ENCODE data around the gene SLC6A19.

The SLC6A19 gene

DNA sequence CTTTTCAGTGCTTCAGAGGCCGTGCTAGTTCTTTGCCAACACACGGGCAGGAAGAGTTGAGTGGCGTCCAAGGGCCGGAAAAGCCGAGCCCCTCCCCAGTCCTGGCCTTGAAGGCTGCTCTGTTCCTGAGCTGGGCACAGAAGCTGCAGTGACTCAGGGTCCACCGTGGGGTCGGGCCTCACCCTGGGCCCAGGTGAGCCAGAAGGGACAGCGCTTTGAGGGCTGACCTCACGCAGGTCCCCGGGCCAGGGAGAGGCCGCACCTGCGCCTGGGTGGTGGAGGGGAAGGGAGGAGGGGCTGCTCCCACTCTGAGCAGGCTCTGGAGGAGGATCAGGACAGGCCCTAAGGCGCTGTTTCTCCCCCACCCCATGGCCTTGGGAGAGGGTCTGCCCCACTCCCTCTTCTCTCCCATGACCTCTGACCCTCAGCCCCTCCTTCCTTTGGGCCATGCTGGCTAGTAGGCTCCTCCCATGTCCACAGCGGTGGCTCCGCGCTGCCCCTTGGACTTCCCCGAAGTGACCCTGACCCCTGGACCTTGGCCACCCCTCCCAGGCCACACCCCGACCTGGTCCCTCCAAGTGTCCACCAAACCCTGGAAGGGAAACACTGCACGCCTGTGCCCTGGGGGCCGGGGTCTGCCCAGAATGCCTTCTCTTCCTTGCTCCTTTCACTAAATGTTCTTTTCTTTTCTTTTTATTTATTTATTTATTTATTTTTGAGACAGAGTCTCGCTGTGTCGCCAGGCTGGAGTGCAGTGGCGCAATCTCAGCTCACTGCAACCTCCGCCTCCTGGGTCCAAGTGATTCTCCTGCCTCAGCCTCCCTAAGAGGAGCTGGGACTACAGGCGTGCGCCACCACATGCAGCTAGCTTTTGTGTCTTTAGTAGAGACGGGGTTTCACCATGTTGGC is 19.7 kb upstream of the SLC6A19 start:
- DNase-seq, result no peak

DNA sequence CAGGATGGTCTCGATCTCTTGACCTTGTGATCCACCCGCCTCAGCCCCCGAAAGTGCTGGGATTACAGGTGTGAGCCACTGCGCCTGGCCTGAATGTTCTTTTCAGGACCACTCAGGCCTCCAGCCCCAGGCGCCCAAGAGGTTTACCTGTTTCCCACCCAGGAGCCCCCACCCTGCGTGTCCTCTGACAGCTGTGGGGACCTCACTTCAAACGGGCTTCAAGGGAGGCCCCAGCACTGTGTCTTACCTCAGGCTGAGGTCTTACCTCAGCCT is 19.1 kb upstream of the SLC6A19 start:
- no peak for DNase-seq

DNA sequence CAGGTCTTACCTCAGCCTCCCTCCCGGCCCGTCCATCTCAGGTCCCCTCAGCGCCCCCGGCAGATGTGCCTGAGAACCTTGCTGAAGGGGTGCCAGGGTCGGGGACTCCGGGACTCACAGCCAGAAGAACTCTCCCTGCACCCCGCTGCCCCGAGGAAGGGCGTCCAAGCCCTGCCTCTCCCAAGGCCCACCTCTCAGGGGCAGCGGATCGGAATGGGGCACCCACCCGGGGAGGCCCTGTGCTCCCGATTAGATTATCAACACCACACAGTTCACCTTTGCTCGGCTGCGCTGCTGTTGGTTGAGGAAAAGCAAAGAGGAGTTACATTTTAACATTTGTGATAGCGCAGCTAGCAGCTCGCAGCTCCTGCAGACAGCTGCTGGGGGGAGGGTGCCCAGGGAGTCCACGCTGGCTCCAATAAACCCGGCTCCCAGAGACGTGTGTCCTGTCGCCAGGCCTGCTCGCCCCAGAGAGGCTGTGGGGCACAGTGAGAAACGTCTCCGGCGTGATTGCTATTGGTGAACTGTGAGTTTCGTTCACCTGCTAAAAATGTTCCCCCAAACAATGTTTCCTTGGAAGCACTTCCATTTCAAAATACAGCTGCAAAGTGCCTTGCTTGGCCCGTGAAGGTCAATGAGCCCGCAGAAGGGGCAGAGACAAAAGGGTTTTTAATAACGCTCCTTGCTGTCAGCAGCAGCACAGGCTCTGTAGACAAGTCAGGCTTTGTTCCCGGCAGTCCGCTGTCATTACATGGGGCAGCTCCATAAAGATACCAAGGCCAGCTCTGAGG is 18.6 kb upstream of the SLC6A19 start:
- DNase-seq, result no peak

DNA sequence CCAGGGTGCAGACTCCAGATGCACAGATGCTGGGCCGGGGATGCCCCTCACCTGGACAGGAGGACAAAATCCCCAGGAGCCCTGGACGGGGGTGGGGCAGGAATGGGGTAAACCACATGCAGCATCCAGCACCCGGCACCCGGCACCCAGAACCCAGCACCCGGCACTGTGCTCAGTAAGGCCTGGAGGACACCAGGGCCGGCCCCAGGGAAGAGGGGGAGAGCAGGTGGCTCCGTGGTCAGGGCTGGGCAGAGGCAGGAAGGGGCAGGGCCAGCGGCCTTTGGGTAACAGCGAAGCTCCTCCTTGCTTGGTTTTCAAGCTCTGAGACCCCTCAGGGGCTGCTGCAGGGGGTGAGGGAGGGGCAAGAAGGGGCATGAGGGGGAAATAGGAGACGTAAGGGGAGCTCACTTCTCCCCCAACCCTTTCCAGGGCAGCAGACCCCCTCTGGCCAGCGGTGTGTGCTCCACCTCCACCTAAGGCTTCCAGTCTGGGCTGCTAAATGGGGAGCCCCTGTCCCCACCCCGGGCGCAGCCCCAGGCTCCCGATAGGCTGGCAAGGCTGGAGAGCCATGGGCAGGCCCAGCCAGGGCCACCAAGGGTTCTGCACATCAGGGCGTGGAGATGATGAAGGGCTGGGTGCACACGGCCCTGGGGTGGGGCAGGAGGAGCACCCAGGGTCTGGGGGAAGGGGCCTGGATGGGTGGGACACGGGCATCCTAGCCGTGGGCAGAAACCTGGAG is 17.8 kb upstream of the SLC6A19 start:
- no peak for DNase-seq

DNA sequence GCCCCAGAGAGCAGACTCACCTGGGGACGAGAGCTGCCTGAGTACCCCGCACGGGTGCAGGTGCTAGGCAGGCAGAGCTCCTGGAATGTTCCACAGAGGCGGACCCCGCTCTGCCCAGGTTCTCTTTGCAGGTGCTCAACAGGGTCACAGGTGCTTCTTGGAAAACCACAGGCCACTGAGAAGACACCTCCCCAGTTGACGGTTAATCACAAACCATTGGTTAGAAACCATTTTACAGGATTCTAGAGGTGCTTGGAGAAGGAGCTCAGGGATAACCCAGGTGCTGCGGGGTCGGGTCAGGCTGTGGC is 17.3 kb upstream of the SLC6A19 start:
- no peak for DNase-seq

DNA sequence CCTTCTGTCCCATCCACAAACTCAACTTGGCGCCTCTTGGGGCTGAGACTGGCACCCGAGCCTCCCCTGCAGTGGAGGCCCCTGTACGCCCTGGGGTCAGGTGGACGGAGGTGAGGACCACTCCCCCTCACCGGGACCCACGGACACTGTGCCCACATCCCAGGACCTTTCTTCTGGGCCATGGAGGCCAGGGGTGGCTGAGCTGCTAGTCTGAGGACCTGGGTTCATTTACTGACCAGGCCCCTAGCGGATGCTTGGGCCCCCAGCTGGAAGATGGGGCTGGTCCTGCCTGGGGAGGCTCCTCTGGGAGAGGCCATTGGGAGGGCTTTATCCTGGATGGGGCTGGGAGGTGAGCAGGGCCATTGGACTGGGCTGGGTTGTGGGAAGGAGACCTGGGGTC is 16.9 kb upstream of the SLC6A19 start:
- DNase-seq, result no peak

DNA sequence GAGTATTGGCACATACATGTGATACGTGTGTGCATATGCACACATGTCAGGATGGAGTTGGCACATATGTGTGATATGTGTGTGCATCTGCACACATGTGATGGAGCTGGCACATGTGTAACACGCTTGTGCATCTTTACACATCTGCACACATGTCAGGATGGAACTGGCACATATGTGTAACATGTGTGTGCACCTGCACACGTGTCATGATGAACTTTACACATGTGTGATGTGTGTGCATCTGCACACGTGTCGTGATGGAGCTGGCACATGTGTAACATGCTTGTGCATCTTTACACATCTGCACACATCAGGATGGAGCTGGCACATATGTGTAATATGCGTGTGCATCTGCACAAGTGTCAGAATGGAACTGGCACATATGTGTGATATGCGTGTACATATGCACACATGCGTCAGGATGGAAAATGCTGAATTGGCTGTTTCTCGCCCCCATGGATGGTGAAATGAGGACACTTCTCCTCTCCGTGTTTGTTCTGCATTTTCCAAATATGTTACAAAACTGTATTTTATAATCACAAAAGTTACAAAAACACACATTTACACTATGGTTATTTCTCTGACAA is 16.3 kb upstream of the SLC6A19 start:
- DNase-seq, result no peak

DNA sequence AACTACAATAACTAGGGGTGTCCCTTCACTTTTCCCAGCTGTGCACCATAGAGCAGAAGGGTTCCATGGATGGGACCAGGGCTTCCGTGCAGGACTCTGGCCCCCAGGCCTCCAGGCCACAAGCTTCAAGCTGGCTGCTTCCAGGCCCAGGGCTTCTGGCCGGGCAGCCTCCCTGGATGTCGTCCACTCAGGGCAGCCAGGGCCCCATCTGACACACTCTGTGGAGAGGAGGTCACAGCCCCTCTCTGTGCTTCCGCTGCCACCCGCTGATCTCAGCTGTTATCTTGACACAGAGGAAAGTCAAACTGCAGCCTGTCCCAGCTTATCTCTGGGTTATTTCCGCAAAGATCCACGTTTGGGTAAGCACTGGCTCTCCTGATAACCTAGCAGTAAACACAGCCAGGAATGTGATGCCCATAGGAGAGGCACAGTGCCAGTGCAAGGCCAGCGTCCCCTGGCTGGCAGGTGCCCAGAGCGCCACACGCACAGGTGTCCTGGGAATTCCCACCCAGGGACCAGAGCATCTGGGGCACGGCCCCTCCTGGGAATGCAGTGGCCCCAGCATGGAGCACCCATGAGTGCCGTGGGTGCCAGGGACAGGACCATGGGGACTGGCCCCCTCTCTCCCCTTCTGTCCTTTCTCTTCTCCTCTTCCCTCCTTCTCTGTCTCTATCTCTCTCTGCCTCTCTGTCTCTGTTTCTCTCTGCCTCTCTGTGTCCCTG is 15.6 kb upstream of the SLC6A19 start:
- DNase-seq, result no peak

DNA sequence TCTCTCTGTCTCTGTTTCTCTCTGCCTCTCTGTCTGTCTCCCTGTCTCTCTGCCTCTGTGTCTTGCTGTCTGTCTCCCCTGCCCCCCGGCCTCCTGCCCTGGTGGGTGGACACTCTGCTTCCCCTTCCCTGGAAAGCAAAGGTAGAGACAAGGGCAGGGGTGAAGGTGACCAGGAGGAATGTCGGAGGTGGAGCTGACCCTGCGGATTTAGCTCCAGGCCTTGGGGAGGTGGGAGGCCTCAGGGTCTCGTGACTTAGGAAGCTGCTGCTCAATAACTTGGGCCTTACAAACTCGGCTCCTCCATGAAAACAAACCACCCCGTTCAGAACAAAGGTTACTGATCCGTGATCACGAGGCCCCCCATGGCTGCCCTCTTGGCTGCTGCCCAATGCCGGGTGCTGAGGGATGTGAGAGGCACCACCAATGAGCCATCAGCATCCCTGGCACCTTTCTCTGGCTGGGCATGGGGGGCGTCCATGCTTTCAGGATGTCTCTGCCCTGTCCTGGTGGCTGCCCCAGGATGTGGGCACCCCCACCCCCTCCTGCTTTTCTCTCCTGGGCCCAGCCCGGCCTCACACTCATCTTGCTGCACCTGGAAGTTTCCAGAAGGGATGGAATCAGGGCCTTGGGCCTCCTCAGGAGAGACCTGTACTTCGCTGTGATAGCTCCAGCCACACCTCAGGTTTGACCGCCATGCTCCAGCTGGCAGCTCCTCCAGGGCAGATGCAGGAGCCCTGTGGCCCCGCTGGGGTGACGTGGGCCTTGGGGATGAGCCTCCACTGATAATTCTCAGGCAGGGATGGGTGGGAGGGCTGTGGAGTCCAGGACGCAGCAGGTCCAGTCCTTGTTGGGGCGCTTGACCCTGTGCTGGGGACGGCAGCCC is 14.8 kb upstream of the SLC6A19 start:
- no peak for DNase-seq

DNA sequence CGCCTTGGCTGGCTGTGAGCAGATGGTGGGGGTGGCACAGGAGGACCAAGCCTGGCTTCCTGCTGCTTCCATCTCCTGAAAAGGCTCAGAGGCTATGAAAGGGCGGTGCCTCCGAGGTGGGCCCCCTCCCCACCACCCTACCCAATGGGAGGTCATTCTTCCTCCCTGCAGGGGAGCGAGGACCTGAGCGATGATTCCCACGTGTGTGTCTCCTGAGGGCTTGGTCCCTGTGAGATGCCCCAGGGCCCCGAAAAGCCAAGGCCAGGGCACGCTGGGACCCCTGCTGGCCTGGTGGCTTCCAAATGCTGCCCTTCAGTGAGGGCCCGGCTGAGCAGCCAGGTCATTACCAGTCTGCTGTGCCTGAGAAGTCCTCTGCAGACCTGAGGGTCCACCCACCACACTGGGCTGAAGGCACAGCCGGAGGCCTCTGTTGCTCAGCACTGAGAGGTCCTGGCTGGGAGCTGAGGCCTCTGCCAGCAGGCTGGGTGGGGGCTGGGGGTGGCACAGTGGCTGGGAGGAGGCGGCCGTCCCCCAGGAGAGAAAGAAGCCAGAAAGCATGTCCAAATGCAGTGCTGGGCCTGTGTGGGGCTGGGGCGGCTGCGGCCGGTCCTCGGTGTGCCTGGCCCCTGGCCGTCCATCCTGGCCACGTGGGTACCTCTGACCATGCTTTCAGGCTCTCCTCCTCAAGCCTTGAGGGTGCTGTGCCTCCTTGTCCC is 14.0 kb upstream of the SLC6A19 start:
- DNase-seq, result no peak

DNA sequence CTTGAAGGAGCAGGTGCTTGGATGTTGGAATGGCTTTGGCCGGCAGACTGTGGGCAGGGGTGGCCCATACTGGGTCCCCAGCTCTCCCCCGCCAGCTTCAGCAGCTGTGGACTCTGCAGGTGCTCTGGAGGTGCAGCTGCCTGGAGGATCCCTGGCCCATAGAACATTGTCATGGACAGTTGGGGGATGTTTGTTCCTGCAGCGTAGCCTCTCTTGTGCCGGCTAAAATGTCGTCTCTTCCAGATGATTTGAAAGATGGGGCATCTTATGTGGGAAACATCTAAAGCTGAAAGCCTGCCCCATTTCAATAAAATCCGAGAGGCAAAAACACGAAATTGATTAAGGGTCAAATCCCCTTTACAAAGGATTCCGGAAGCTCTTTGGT is 13.5 kb upstream of the SLC6A19 start:
- DNase-seq, result no peak

DNA sequence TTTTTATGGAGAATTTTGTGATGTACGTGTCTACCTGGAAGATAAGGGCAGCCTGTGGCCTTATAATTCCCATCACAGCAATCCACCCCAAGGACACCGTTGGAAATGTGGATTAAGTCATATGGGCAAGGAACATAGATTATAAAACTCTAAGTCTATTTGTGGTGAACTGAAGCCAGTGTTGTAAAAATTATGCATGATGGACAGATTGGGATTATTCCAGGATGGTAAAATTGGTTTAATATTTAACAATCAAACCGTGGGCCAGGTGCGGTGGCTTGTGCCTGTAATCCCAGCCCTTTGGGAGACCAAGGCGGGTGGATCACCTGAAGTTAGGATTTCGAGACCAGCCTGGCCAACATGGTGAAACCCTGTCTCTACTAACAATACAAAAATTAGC is 12.9 kb upstream of the SLC6A19 start:
- DNase-seq, result no peak

DNA sequence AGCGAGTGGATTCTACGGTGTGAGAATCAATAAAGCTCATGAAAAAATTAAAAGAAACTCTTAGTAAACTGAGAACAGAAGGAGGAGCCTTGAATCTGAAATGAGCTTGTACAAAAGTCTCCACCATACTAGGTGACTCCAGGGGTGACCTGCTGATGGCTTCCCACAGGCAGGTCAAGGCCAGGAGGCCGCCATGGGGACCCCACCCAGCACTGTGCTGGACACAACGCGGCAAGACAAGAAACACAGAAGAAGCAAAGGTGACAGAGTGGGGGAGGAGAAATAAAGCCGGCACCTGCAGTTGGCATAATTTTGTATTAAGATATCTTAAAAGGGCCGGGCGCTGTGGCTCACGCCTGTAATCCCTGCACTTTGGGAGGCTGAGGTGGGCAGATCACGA is 12.1 kb upstream of the SLC6A19 start:
- no peak for DNase-seq

DNA sequence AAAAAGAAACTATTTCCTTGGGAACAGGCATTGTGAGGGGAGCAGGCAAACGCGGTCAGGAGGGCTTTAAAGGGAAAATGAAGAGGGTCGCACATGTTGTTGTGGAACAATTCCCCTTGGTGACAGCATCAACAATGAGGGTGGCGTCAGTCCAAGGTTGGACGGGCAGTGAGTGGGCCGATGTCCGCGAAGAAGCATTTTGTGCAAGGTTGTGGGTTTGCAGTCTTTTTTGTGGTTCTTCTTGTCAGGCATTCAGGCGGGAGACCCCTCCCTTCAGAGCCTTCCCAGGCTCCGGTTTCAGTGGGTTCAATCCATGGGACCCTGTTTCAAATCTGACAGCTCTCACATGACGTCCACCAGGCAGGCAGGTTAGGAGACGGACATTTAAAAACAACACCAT is 11.1 kb upstream of the SLC6A19 start:
- no peak for DNase-seq

DNA sequence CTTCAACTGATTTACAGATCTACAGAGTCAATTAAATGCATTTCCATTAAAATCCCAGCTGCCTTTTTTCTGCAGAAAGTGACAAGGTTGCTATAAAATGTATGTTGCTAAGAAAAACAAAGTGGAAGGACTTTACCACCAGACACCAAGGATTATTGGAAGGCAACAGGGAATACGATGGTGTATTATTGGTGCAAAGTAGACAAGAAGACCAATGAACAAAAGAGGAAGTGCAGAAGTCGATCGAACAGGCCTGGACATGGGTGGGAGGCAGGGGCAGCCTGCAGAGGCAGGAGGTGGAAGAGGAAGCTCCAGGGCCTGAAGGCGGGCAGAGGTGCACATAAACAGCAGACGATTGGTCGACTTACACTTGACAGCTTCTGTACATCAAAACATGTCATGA is 10.6 kb upstream of the SLC6A19 start:
- no peak for DNase-seq

DNA sequence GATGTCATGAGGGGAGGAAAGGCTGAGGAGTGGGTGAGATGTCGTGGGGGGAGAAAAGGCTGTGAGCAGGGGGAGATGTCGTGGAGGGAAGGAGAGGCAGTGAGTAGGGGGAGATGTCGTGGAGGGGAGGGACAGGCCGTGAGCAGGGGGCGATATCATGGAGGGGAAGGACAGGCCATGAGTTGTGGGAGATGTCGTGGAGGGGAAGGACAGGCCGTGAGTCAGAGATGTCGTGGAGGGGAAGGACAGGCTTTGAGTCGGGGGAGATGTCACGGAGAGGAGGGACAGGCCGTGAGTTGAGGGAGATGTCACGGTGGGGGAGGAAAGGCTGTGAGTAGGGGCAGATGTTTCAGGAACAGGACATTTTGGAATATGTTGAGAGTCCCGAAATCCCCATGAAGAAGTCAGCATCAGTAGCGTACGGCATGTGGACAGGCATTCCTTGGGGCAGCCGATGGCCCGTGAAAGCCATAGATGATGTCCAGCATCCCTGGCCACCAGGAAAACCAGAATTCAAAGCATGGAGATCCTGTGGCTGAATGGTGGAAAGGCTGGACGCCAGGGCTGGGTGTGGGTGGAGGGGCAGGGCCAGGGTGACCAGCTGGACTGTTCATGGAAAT is 8.3 kb upstream of the SLC6A19 start:
- no peak for DNase-seq

DNA sequence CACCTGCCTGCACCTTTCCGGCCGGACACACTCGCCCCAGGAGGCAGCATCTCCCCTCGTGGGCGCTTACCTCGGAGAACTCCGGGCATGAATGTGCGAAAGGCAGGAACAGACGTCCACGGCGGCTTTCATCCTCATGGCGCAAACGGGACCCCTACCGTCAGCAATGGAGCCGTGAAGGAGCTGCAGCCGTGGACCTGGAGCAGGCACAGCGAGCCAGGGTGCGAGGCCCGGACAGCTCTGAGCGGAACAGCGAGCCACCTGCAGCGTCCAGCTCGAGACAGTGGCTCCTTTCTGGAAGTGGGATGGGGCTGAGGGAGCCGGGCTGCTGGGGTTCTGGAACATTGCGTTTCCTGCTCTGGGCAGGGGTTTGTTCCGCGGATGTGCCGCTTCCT is 7.8 kb upstream of the SLC6A19 start:
- DNase-seq, result no peak

DNA sequence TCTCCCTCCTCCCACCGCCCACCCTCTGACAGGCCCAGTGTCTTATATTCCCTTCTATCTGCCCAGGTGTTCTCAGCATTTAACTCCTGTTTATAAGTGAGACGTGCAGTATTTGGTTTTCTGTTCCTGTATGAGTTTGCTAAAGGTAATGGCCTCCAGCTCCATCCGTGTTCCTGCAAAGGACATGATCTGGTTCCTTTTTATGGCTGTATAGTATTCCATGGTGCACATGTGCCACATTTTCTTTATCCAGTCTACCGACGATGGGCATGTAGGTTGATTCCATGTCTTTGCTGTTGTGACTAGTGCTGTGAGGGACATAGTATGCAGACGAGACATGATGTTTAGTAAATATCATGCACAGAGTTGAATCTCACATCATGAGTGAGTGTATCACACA is 7.0 kb upstream of the SLC6A19 start:
- no peak for DNase-seq

DNA sequence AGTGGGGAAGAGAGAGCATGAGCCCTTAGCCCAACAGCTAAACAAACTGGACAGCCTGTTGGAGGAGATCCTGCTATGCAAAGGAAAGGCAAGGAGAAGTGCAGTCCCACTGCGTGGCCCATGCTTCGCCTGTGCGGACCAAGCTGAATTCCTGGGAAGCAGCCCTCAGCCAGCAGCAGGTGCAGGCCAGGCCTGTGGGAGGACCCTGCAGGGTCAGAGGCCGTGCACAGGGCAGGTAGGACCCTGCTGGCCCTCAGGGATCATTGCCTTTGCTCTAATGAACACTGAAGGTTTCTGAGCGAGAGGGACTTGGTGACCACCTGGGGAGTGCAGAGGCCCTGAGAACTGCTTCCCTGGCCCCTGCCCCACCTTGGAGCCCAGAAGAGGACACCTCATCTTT is 6.0 kb upstream of the SLC6A19 start:
- DNase-seq, result no peak

DNA sequence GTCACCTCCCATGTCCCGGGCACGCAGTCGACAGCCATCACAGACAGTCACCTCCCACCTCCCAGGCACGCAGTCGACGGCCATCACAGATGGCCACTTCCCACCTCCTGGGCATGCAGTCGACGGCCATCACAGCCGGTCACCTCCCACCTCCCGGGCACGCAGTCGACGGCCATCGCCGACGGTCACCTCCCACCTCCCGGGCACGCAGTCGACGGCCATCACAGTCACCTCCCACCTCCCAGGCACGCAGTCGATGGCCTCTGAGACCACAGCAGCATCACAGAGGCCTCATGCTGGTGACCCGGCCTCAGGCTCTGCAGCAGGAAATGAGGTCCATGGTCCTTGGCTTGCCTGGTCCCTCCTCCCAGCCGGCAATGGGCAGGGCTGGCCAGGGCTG is 5.5 kb upstream of the SLC6A19 start:
- DNase-seq, result no peak

DNA sequence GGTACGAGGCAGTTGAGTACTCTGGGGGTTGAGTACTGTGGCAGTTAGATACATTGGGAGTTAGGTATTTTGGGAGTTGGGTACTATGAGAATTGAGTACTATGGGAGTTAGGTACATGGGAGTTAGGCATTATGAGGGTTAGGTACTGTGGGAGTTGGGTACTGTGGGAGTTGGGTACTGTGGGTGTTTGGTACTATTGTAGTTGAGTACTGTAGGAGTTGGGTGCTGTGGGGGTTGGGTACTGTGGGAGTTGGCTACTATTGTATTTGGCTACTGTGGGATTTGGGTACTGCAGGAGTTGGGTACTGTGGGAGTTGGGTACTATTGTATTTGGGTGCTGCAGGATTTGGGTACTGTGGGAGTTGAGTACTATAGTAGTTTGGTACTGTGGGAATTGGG is 4.8 kb upstream of the SLC6A19 start:
- no peak for DNase-seq
